Right lobe of liver (tissue), 6 donors: ENCODE data around the gene MTX2. TPM values are rescaled to one million over a fixed set of nuclear protein-coding genes. Genes with fewer than 3 reads are reported as not detected.

Source experiments
- ATAC-seq, 4 donors: fragments of 200-7000 bp; cut with Tn5 transposase; one replicate each; pipeline ENCODE4 v1.9.1; 2020; ENCODE audit warnings: mild to moderate bottlenecking in 4 of 4, moderate library complexity in 4 of 4
- DNase-seq, 3 donors: peaks; one replicate each; pipeline ENCODE4 v3.0.0-alpha.2; 2020
- H3K27ac ChIP-seq, 3 donors: fragments of 200-600 bp; one replicate each; pipeline ENCODE4 v1.8.0; 2022
- H3K27me3 ChIP-seq, 2 donors: fragments of 200-600 bp; one replicate each; pipeline ENCODE4 v1.8.0; 2022
- H3K36me3 ChIP-seq, 4 donors: fragments of 200-600 bp; sonication (generic) in 1 of 4; one replicate each; pipeline versions ENCODE4 v1.5.1 to v1.8.0; 2017 to 2022; ENCODE audit warnings: control low read depth in 1 of 4
- H3K4me1 ChIP-seq, 4 donors: fragments of 200-600 bp; sonication (generic) in 1 of 4; one replicate each; pipeline versions ENCODE4 v1.5.1 to v1.8.0; 2017 to 2022; ENCODE audit warnings: control low read depth in 1 of 4
- H3K4me3 ChIP-seq, 3 donors: fragments of 200-600 bp; one replicate each; pipeline ENCODE4 v1.8.0; 2022
- H3K9me3 ChIP-seq, 4 donors: fragments of 200-600 bp; sonication (generic) in 1 of 4; one replicate each; pipeline versions ENCODE4 v1.5.1 to v1.8.0; 2017 to 2022; ENCODE audit warnings: control low read depth in 1 of 4
- CTCF ChIP-seq, 4 donors: fragments of 200-600 bp in 3 of 4; fragments of 450-650 bp in 1 of 4; IDR thresholded peaks; one replicate each; pipeline versions ENCODE4 v1.5.1 to v1.8.0; 2016 to 2022; ENCODE audit warnings: antibody characterized with exemption in 4 of 4, mild to moderate bottlenecking in 2 of 4
- POLR2A ChIP-seq: fragments of 450-650 bp; IDR thresholded peaks from one replicate; pipeline ENCODE4 v1.6.1; 2017; ENCODE audit warnings: antibody characterized with exemption, mild to moderate bottlenecking
- WGBS: methylation state at CpG from one replicate; pipeline ENCODE4 v1.1.6; 2018; ENCODE audit warnings: low coverage, low lambda C conversion rate; ENCODE audit not compliant: insufficient coverage; ENCODE audit errors: missing lambda C conversion rate; 5-methylcytosine and 5-hydroxymethylcytosine counted together
- intact Hi-C, 2 donors: fragments of 100-400 bp; cut with DNase I; formaldehyde crosslinking; loops; one replicate each; pipeline versions ENCODE4 v1.11.2 to v1.14.1; 2022
- total RNA-seq, 6 experiments: library from RNA; depleted of rRNA in 2 of 6; stranded (reverse); fragments of >200 nt in 2 of 6; fragmentation: NEBNext Ultra II Directional in 3 of 6; extraction: Animal tissue kit (Norgen Biotek cat#: 25700) in 3 of 6; gene quantifications; one replicate each; pipeline versions ENCODE4 v1.1.0 to v1.2.4, GENCODE V29; 2016 to 2023
- donor health status: DM: no; HTN: yes; CAD: no.
- donor health status: DM: no; HTN: no; CAD: no.
- donor health status: DM: no; HTN: no; CAD: no.
- donor health status: DM: no; HTN: yes; CAD: no.
- donor health status: DM: no; HTN: yes; CAD: no.

Gene MTX2
- total RNA-seq, 6 experiments from 2014 or later: 7.7 to 29.3 (median 11.1) TPM

- no peak for DNase-seq
- no peak overlapping the region for H3K4me3 ChIP-seq
- no peaks in the 10 kb centered on the region for H3K4me1 ChIP-seq
- H3K9me3 ChIP-seq: no peaks in the 10 kb centered on the region
- TF ChIP-seq POLR2A (no peak), CTCF (IDR thresholded peaks at IDR 0.05) (no peak)
- WGBS: 88% methylated on average over 1 of the region's 1 CpG
- H3K27ac ChIP-seq: no peak overlapping the region
- no peak for ATAC-seq
- peaks cover 0 to 8% (median 0%) of the 10 kb centered on the region in 4 donors for H3K36me3 ChIP-seq
- no peaks in the 10 kb centered on the region for H3K27me3 ChIP-seq
- intact Hi-C loops: no loop called here
These were observed 70.0 kb downstream of the MTX2 start for GRCh38 chr2:176339208-176339607.

GRCh38 chr2:176356251-176356650, 87.0 kb downstream of the MTX2 start:
- H3K4me1 ChIP-seq: no peaks in the 10 kb centered on the region
- intact Hi-C loops: no loop called here
- no peaks in the 10 kb centered on the region for H3K9me3 ChIP-seq
- H3K36me3 ChIP-seq: no peaks in the 10 kb centered on the region
- 72% methylated on average over 4 of the region's 4 CpGs for WGBS
- DNase-seq: no peak
- TF ChIP-seq CTCF (IDR thresholded peaks at IDR 0.05) (no peak), POLR2A (no peak)
- no peaks in the 10 kb centered on the region for H3K27me3 ChIP-seq
- H3K27ac ChIP-seq: no peak overlapping the region
- ATAC-seq: no peak
- H3K4me3 ChIP-seq: no peak overlapping the region

GRCh38 chr2:176364273-176364977, 95.2 kb downstream of the MTX2 start:
- Histone ChIP-seq H3K27me3 (no peaks in the 10 kb centered on the region), H3K9me3 (no peaks in the 10 kb centered on the region), H3K27ac (no peak overlapping the region), H3K4me1 (no peaks in the 10 kb centered on the region), H3K4me3 (no peak overlapping the region), H3K36me3 (no peaks in the 10 kb centered on the region)
- TF ChIP-seq POLR2A (no peak), CTCF (IDR thresholded peaks at IDR 0.05) (no peak)
- no peak for ATAC-seq
- WGBS: 74% methylated on average over 3 of the region's 3 CpGs
- intact Hi-C loops: no loop called here
- no peak for DNase-seq

- ATAC-seq (no peak), DNase-seq (no peak)
- H3K27ac ChIP-seq: no peak overlapping the region
- no peaks in the 10 kb centered on the region for H3K9me3 ChIP-seq
- no peaks in the 10 kb centered on the region for H3K36me3 ChIP-seq
- no peaks in the 10 kb centered on the region for H3K27me3 ChIP-seq
- WGBS: no CpG with 5 or more reads among the region's 1 CpG
- TF ChIP-seq CTCF (IDR thresholded peaks at IDR 0.05) (no peak), POLR2A (no peak)
- intact Hi-C loops: no loop called here
- H3K4me3 ChIP-seq: no peak overlapping the region
- no peaks in the 10 kb centered on the region for H3K4me1 ChIP-seq
These were observed 99.1 kb downstream of the MTX2 start for GRCh38 chr2:176368349-176368748.
